Stomach (tissue), 9 donors: ENCODE results near the gene MRC2. TPM values are rescaled to one million over a fixed set of nuclear protein-coding genes. Genes with fewer than 3 reads are reported as not detected.

Experiments used
- DNase-seq, 2 donors: peaks; one replicate each; pipeline versions ENCODE4 v3.0.0 to v3.0.0-alpha.2; 2013 to 2019
- H3K27ac ChIP-seq, 5 donors: fragments of 200-600 bp in 4 of 5; sonication (generic) in 4 of 5; one replicate each; pipeline ENCODE4 v1.5.1; 2013 to 2019; ENCODE audit warnings: mild to moderate bottlenecking in 1 of 5, moderate library complexity in 1 of 5
- H3K27me3 ChIP-seq, 3 donors: fragments of 200-600 bp; sonication (generic); one replicate each; pipeline ENCODE4 v1.5.1; 2017 to 2019; ENCODE audit warnings: mixed run types in 1 of 3
- H3K36me3 ChIP-seq, 4 donors: fragments of 200-600 bp; sonication (generic); 1 replicate in 3 of 4; 2 replicates in 1 of 4; pipeline ENCODE4 v1.5.1; 2016 to 2019
- H3K4me1 ChIP-seq, 4 donors: fragments of 200-600 bp; sonication (generic); one replicate each; pipeline ENCODE4 v1.5.1; 2016 to 2019
- H3K4me3 ChIP-seq, 4 donors: fragments of 200-600 bp; sonication (generic) in 3 of 4; one replicate each; pipeline ENCODE4 v1.5.1; 2016 to 2019; ENCODE audit warnings: mild to moderate bottlenecking in 1 of 4
- H3K9me3 ChIP-seq, 4 donors: fragments of 200-600 bp; sonication (generic); one replicate each; pipeline ENCODE4 v1.5.1; 2016 to 2019
- CTCF ChIP-seq, 7 experiments: fragments of 450-650 bp in 4 of 7; fragments of 200-600 bp in 3 of 7; sonication (generic) in 3 of 7; IDR thresholded peaks; one replicate each; pipeline ENCODE4 v1.5.1; 2016 to 2019; ENCODE audit warnings: antibody characterized with exemption in 7 of 7, control low read depth in 2 of 7, mild to moderate bottlenecking in 1 of 7
- EP300 ChIP-seq: sonication (generic); formaldehyde crosslinking; IDR thresholded peaks from one replicate; pipeline ENCODE4 v1.6.1; 2017; ENCODE audit warnings: antibody characterized with exemption
- POLR2A ChIP-seq, 4 donors: fragments of 450-650 bp; IDR thresholded peaks; one replicate each; pipeline ENCODE4 v1.6.1; 2016; ENCODE audit warnings: antibody characterized with exemption in 4 of 4, control low read depth in 2 of 4, mild to moderate bottlenecking in 1 of 4, moderate library complexity in 1 of 4
- POLR2AphosphoS5 ChIP-seq, 3 donors: sonication (generic); formaldehyde crosslinking; IDR thresholded peaks; one replicate each; pipeline ENCODE4 v1.6.1; 2016; ENCODE audit warnings: antibody characterized with exemption in 3 of 3
- WGBS, 5 donors: extraction: QIAGEN DNeasy Blood & Tissue Kit in 3 of 5; methylation state at CpG; one replicate each; pipeline versions ENCODE4 v1.1.5 to v1.1.7; 2013 to 2018; 5-methylcytosine and 5-hydroxymethylcytosine counted together
- intact Hi-C: fragments of 100-400 bp; cut with DNase I; formaldehyde crosslinking; loops from one replicate; pipeline ENCODE4 v1.15.1; 2023; ENCODE audit warnings: low total_unique reads
- polyA plus RNA-seq, 3 donors: library from polyadenylated mRNA; stranded (reverse); fragments of 200-250 nt; gene quantifications; one replicate each; pipeline ENCODE4 v1.2.3, GENCODE V29; 2013
- total RNA-seq, 5 donors: library from RNA; depleted of rRNA; stranded (reverse); fragments of >200 nt; gene quantifications; one replicate each; pipeline versions ENCODE4 v1.1.0 to v1.2.3, GENCODE V29; 2014 to 2016
- donor health status: healthy with polysubstance abuse.
- donor health status: Bipolar disorder and iron deficiency.
- donor health status: healthy.

Gene MRC2
- total and polyA plus RNA-seq, 8 donors, result 4.7 to 107 (median 13.8) TPM

- TF ChIP-seq CTCF (IDR thresholded peaks at IDR 0.05) (no peak), POLR2A (IDR thresholded peaks at IDR 0.05) (no peak), POLR2AphosphoS5 (IDR thresholded peaks at IDR 0.05) (no peak), EP300 (no peak)
- Histone ChIP-seq H3K9me3 (no peaks in the 10 kb centered on the region), H3K36me3 (no peaks in the 10 kb centered on the region), H3K4me3 (no peak overlapping the region), H3K4me1 (peaks cover 16 to 34% (median 28%) of the 10 kb centered on the region in 4 donors), H3K27me3 (peaks cover 0 to 8% (median 0%) of the 10 kb centered on the region in 3 donors), H3K27ac (no peak overlapping the region)
- DNase-seq, result no peak
- 80 to 89% (median 88%) methylated on average over 6 to 8 of the region's 8 CpGs for WGBS, 5 donors
- intact Hi-C loops, result loop anchor here (5.0 to 10.0 kb wide), 2 partner anchors 266 to 723 kb away; partner anchors contain the start of gene TANC2
Measured at GRCh38 chr17:62701706-62702085, 74.2 kb downstream of the MRC2 start.

DNA sequence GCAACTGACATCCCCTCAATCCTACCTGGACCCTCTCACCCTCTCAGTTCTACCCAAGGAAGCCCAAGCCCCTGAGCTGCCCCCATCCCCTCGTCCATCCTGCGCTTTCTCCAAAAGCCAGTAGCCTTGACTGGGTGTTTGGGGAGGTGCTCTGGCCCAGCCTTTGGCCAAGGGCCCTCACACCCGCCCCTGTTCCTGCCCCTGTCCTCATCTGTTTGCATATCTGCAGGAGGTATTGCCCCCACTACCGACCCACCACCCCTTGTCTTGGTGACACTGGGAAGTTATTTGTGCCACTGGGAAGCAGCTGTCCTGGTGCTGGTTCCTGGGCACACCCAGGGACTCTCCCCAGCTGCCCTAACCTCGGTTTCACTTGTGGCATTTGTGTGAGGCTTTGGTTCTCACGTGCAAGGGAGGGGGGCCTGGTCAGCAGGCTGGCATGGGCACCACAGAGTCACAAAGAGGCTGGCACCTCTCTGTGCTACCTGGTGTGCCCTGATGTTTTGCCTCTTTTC is 75.3 kb downstream of the MRC2 start:
- intact Hi-C loops, result loop anchor here (5.0 to 10.0 kb wide), 2 partner anchors 264 to 722 kb away; partner anchors contain the start of gene TANC2
- TF ChIP-seq EP300, result no peak
- TF ChIP-seq POLR2AphosphoS5 (IDR thresholded peaks at IDR 0.05), result no peak
- no peak for TF ChIP-seq POLR2A (IDR thresholded peaks at IDR 0.05)
- TF ChIP-seq CTCF (IDR thresholded peaks at IDR 0.05), result no peak
- Histone ChIP-seq H3K36me3 (no peaks in the 10 kb centered on the region), H3K4me1 (peaks cover 16 to 34% (median 28%) of the 10 kb centered on the region in 4 donors), H3K9me3 (no peaks in the 10 kb centered on the region), H3K27me3 (peaks cover 0 to 8% (median 0%) of the 10 kb centered on the region in 3 donors), H3K4me3 (no peak overlapping the region), H3K27ac (peak overlapping the region in 1 of 5 donors; percentile 88)
- 47 to 63% (median 54%) methylated on average over 6 of the region's 6 CpGs for WGBS, 5 donors
- DNase-seq, result no peak

- Histone ChIP-seq H3K27ac (peak overlapping the region in 4 of 5 donors; percentile 78 to 88 (median 82)), H3K36me3 (no peaks in the 10 kb centered on the region), H3K27me3 (peaks cover 0 to 8% (median 0%) of the 10 kb centered on the region in 3 donors), H3K4me1 (peaks cover 16 to 34% (median 28%) of the 10 kb centered on the region in 4 donors), H3K4me3 (peak overlapping the region; percentile 65 to 72 (median 69)), H3K9me3 (peaks cover under 1 to 3% (median 2%) of the 10 kb centered on the region in 4 donors)
- TF ChIP-seq EP300, result no peak
- peak in 1 of 3 donors; percentile 60 for TF ChIP-seq POLR2AphosphoS5 (IDR thresholded peaks at IDR 0.05)
- intact Hi-C loops, result loop anchor here (5.0 to 10.0 kb wide), 2 partner anchors 264 to 721 kb away; partner anchors contain the start of gene TANC2
- DNase-seq, result peak; percentile 41 to 73
- 18 to 22% (median 21%) methylated on average over 11 to 16 of the region's 16 CpGs for WGBS, 5 donors
Measured at GRCh38 chr17:62703261-62703775, 75.8 kb downstream of the MRC2 start.

GRCh38 chr17:62703776-62704380 is 76.4 kb downstream of the MRC2 start:
- peak; percentile 83 to 91 for DNase-seq
- Histone ChIP-seq H3K4me3 (peak overlapping the region; percentile 65 to 72 (median 69)), H3K27ac (peak overlapping the region; percentile 59 to 88 (median 81)), H3K4me1 (peaks cover 16 to 34% (median 28%) of the 10 kb centered on the region in 4 donors), H3K27me3 (peaks cover 0 to 8% (median 0%) of the 10 kb centered on the region in 3 donors), H3K9me3 (peaks cover 5 to 8% (median 7%) of the 10 kb centered on the region in 4 donors), H3K36me3 (no peaks in the 10 kb centered on the region)
- intact Hi-C loops, result loop anchor here (5.0 to 10.0 kb wide), 2 partner anchors 263 to 721 kb away; partner anchors contain the start of gene TANC2
- TF ChIP-seq POLR2A (IDR thresholded peaks at IDR 0.05), result no peak
- peak in 1 of 3 donors; percentile 26 for TF ChIP-seq POLR2AphosphoS5 (IDR thresholded peaks at IDR 0.05)
- TF ChIP-seq CTCF (IDR thresholded peaks at IDR 0.05), result peak in 5 of 7 experiments; percentile 60 to 89 (median 76)
- no peak for TF ChIP-seq EP300
- WGBS, 5 donors, result 0 to 1% (median 1%) methylated on average over 8 to 80 of the region's 80 CpGs; no CpG with 5 or more reads in 1 of the 5 donors
